PC-9 (cell line): ENCODE data around the gene DNAI2.

ENCODE experiments used
- CTCF ChIP-seq: fragments of 200-600 bp; sonication (generic); conservative IDR thresholded peaks from 2 replicates; pipeline ENCODE4 v1.6.1; 2017; ENCODE audit warnings: mixed run types, antibody characterized with exemption, mild to moderate bottlenecking, moderate library complexity
- EZH2 ChIP-seq: fragments of 200-600 bp; sonication (generic); IDR thresholded peaks from 2 replicates; pipeline ENCODE4 v1.8.0; 2017; ENCODE audit warnings: antibody characterized with exemption, low read depth

- TF ChIP-seq CTCF (no peak), EZH2 (no peak)
Measured at GRCh38 chr17:74332763-74333283, 58.8 kb downstream of the DNAI2 start.
